Endodermal cell (in vitro differentiated cells): ENCODE results near the gene GINM1. TPM values are rescaled to one million over a fixed set of nuclear protein-coding genes. Genes with fewer than 3 reads are reported as not detected.
A peak's percentile ranks its signal among the peaks of the same experiment; 100 is the strongest.

Source experiments
- DNase-seq: peaks from one replicate; pipeline ENCODE4 v3.0.0-alpha.2; 2017
- H3K27ac ChIP-seq: 2 replicates; pipeline ENCODE4 v1.5.1; 2013; ENCODE audit warnings: mild to moderate bottlenecking, low read depth, low read length, moderate library complexity
- H3K27me3 ChIP-seq: 2 replicates; pipeline ENCODE4 v1.6.1; 2013; ENCODE audit warnings: mild to moderate bottlenecking, low read length, moderate library complexity; ENCODE audit not compliant: insufficient read depth, control insufficient read depth, poor library complexity, severe bottlenecking
- H3K36me3 ChIP-seq: 2 replicates; pipeline ENCODE4 v1.7.0; 2013; ENCODE audit warnings: mild to moderate bottlenecking, low read length, moderate library complexity; ENCODE audit not compliant: control insufficient read depth, insufficient read depth
- H3K4me1 ChIP-seq: one replicate; pipeline ENCODE4 v1.7.0; 2013; ENCODE audit warnings: low read length; ENCODE audit not compliant: control insufficient read depth, insufficient read depth
- H3K4me3 ChIP-seq: 2 replicates; pipeline ENCODE4 v1.5.1; 2013; ENCODE audit warnings: mild to moderate bottlenecking, low read length, moderate library complexity
- H3K9ac ChIP-seq: 2 replicates; pipeline ENCODE4 v1.6.1; 2013; ENCODE audit warnings: mild to moderate bottlenecking, low read length, moderate library complexity; ENCODE audit not compliant: poor library complexity, severe bottlenecking; ENCODE audit errors: extremely low read depth
- H3K9me3 ChIP-seq: 2 replicates; pipeline ENCODE4 v1.6.1; 2013; ENCODE audit warnings: mild to moderate bottlenecking, low read length, moderate library complexity; ENCODE audit not compliant: control insufficient read depth
- H3K27ac Mint-ChIP-seq: 2 replicates; pipeline ENCODE4 v1.8.0; 2020; ENCODE audit warnings: mixed read lengths
- H3K27me3 Mint-ChIP-seq: 2 replicates; pipeline ENCODE4 v1.8.0; 2021; ENCODE audit warnings: mild to moderate bottlenecking, mixed read lengths; ENCODE audit not compliant: insufficient read depth
- H3K36me3 Mint-ChIP-seq: 2 replicates; pipeline ENCODE4 v1.8.0; 2020; ENCODE audit warnings: low read depth, mixed read lengths
- H3K4me1 Mint-ChIP-seq: 2 replicates; pipeline ENCODE4 v1.8.0; 2020; ENCODE audit warnings: mixed read lengths
- H3K4me3 Mint-ChIP-seq: 2 replicates; pipeline ENCODE4 v1.8.0; 2020; ENCODE audit warnings: mild to moderate bottlenecking, moderate library complexity, mixed read lengths
- H3K9me3 Mint-ChIP-seq: 2 replicates; pipeline ENCODE4 v1.8.0; 2020; ENCODE audit warnings: mild to moderate bottlenecking, mixed read lengths
- CTCF ChIP-seq: fragments of 200-600 bp; sonication (generic); conservative IDR thresholded peaks from 2 replicates; pipeline ENCODE4 v1.5.0; 2021; ENCODE audit warnings: antibody characterized with exemption, mild to moderate bottlenecking
- WGBS, 2 experiments: methylation state at CpG; one replicate each; pipeline versions ENCODE4 v1.1.5 to v1.1.7; 2013; ENCODE audit warnings: missing lambda C conversion rate in 2 of 2, mixed read lengths in 1 of 2; ENCODE audit not compliant: insufficient coverage in 1 of 2, insufficient read length in 1 of 2; 5-methylcytosine and 5-hydroxymethylcytosine counted together
- total RNA-seq, 2 donors: library from RNA; stranded (reverse); fragmentation: NEBNext Ultra II Directional in 1 of 2; extraction: Animal tissue kit (Norgen Biotek cat#: 25700) in 1 of 2; gene quantifications; 2 replicates in 1 of 2; 3 replicates in 1 of 2; pipeline ENCODE4 v1.2.1, GENCODE V29; 2021

The GINM1 gene
- total RNA-seq, 2 donors from 2014 or later = 23.0 to 30.5 TPM

- Histone ChIP-seq H3K9me3 (no peaks in the 10 kb centered on the region), H3K27me3 (peaks cover 39% of the 10 kb centered on the region), H3K4me1 (peaks cover 4% of the 10 kb centered on the region), H3K27ac (no peak overlapping the region), H3K36me3 (no peaks in the 10 kb centered on the region), H3K4me3 (no peak overlapping the region), H3K9ac (no peak overlapping the region)
- Mint-ChIP-seq H3K27ac (no peak overlapping the region), H3K36me3 (no peaks in the 10 kb centered on the region), H3K4me3 (no peak overlapping the region), H3K4me1 (peaks cover 8% of the 10 kb centered on the region), H3K27me3 (peaks cover 29% of the 10 kb centered on the region), H3K9me3 (no peaks in the 10 kb centered on the region)
- no peak for TF ChIP-seq CTCF
- 87 to 89% methylated on average over 3 of the region's 3 CpGs for WGBS, 2 experiments
- DNase-seq = no peak
Measured at GRCh38 chr6:149563928-149564325, 2.2 kb upstream of the GINM1 start.

DNA sequence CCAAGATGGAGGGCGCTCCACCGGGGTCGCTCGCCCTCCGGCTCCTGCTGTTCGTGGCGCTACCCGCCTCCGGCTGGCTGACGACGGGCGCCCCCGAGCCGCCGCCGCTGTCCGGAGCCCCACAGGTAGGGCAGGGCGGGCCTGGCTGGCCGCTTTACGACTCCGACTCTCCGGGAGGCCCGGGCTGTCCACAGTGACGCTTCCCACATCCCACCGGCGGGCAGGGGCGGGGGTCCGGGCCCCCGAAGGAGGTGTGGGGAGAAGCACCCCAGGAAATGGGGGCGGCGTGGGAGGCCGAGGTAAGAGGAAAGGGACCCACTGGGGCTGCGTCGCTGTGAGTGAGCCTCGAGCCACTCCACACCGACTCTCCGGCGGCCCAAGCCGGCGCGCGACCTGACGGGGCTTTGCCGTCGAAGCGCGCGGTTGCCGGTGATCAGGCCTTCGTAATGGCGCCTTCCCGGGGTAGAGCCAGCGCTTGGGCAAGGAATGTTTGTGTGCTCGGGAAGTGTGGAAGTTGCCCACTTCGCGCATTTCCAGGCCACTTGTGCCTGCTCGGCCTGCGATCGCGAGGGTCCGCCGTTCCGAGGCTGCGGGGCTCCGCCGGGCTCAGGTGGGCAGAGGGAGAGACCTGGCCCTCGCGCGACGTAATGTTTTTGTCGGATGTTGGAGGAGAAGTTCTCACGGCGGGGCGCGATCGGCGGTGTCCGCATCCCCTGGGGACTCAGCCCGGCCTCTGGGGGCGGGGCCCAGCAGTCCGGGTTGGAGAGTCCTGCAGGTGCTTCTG is 427 bp downstream of the GINM1 start:
- Mint-ChIP-seq H3K4me1 (peaks cover 8% of the 10 kb centered on the region), H3K27ac (peak overlapping the region; percentile 96), H3K4me3 (peak overlapping the region; percentile 90), H3K36me3 (no peaks in the 10 kb centered on the region), H3K27me3 (peaks cover 17% of the 10 kb centered on the region), H3K9me3 (no peaks in the 10 kb centered on the region)
- Histone ChIP-seq H3K36me3 (no peaks in the 10 kb centered on the region), H3K4me3 (peak overlapping the region; percentile 90), H3K4me1 (peaks cover 4% of the 10 kb centered on the region), H3K9me3 (no peaks in the 10 kb centered on the region), H3K27ac (peak overlapping the region; percentile 58), H3K9ac (peak overlapping the region; percentile 90), H3K27me3 (peaks cover 23% of the 10 kb centered on the region)
- WGBS, 2 experiments = 0% methylated on average over 49 to 81 of the region's 81 CpGs
- DNase-seq = peak; percentile 87
- TF ChIP-seq CTCF = no peak

GRCh38 chr6:149567194-149567586 is 1.0 kb downstream of the GINM1 start:
- H3K27ac Mint-ChIP-seq = peak overlapping the region; percentile 96
- peak overlapping the region; percentile 90 for H3K9ac ChIP-seq
- peak overlapping the region; percentile 90 for H3K4me3 Mint-ChIP-seq
- peaks cover 8% of the 10 kb centered on the region for H3K4me1 Mint-ChIP-seq
- peaks cover 4% of the 10 kb centered on the region for H3K4me1 ChIP-seq
- peaks cover 23% of the 10 kb centered on the region for H3K27me3 ChIP-seq
- no peak overlapping the region for H3K27ac ChIP-seq
- peak overlapping the region; percentile 90 for H3K4me3 ChIP-seq
- H3K9me3 Mint-ChIP-seq = no peaks in the 10 kb centered on the region
- no peak for DNase-seq
- TF ChIP-seq CTCF = no peak
- WGBS, 2 experiments = 50 to 52% methylated on average over 10 to 12 of the region's 12 CpGs
- H3K36me3 ChIP-seq = no peaks in the 10 kb centered on the region
- H3K36me3 Mint-ChIP-seq = no peaks in the 10 kb centered on the region
- peaks cover 17% of the 10 kb centered on the region for H3K27me3 Mint-ChIP-seq
- no peaks in the 10 kb centered on the region for H3K9me3 ChIP-seq
